HepG2 (cell line): ENCODE measurements around the gene NFS1. TPM values are rescaled to one million over a fixed set of nuclear protein-coding genes. Genes with fewer than 3 reads are reported as not detected.

Experiments used
- ATAC-seq: fragments of 200-7000 bp; cut with Tn5 transposase; 3 replicates; pipeline ENCODE4 v1.9.1; 2020; ENCODE audit warnings: mild to moderate bottlenecking, moderate library complexity
- BruUV-seq: library from RNA; stranded (reverse); fragments of 400-500 nt; replicated peaks from 2 replicates; lab custom pipeline; 2021; lab: Mats Ljungman, UMichigan
- CTCF ChIA-PET: fragments of 300-600 bp; formaldehyde crosslinking; extraction: SDS; loops from one replicate; lab custom pipeline; 2021; ENCODE audit warnings: low total read pairs, inconsistent platforms, low intra/inter-chr PET ratio; lab: Yijun Ruan, JAX
- POLR2A ChIA-PET: fragments of 350-600 bp; sonication (Branson Sonifier 250); formaldehyde crosslinking; loops from one replicate; lab custom pipeline; 2020; ENCODE audit warnings: antibody characterized with exemption, inconsistent platforms; lab: Yijun Ruan, JAX
- DNase-seq: peaks from one replicate; pipeline ENCODE4 v3.0.0-alpha.2; 2015; ENCODE audit warnings: low spot score
- FAIRE-seq: peaks from 3 replicates; lab custom pipeline; 2011; peaks lifted over from hg19 to GRCh38; lab: Jason Lieb, UNC
- H2AFZ ChIP-seq: one replicate; pipeline ENCODE4 v1.6.1; 2011; ENCODE audit warnings: low read length, inconsistent platforms
- H3K27ac ChIP-seq: fragments of 300-600 bp; 3 replicates; pipeline ENCODE4 v1.8.0; 2011; ENCODE audit warnings: mixed run types, mild to moderate bottlenecking, mixed read lengths, low read length, inconsistent platforms; ENCODE audit not compliant: insufficient read depth; ENCODE audit errors: extremely low read length
- H3K27me3 ChIP-seq, 2 experiments: fragments of 200-600 bp in 1 of 2; 2 replicates in 1 of 2; 3 replicates in 1 of 2; pipeline versions ENCODE4 v1.6.0 to v1.8.0; 2011; ENCODE audit warnings: low read length in 2 of 2, mild to moderate bottlenecking in 2 of 2, moderate library complexity in 2 of 2, inconsistent platforms in 1 of 2; ENCODE audit not compliant: insufficient read depth in 2 of 2, control insufficient read depth in 1 of 2
- H3K36me3 ChIP-seq, 2 experiments: fragments of 200-600 bp in 1 of 2; replicated peaks in 1 of 2; 2 replicates in 1 of 2; 3 replicates in 1 of 2; pipeline versions ENCODE4 v1.5.1 to v1.8.0; 2011; ENCODE audit warnings: low read length in 2 of 2, inconsistent platforms in 1 of 2; ENCODE audit not compliant: insufficient read depth in 2 of 2, control insufficient read depth in 1 of 2
- H3K4me1 ChIP-seq: 2 replicates; pipeline ENCODE4 v1.5.1; 2012; ENCODE audit warnings: low read length, inconsistent platforms; ENCODE audit not compliant: insufficient read depth
- H3K4me2 ChIP-seq: 2 replicates; pipeline ENCODE4 v1.6.0; 2011; ENCODE audit warnings: low read depth, low read length, inconsistent platforms
- H3K4me3 ChIP-seq, 3 experiments: fragments of 200-600 bp in 1 of 3; sonication (generic), shearing (Covaris generic) in 1 of 3; replicated peaks in 1 of 3; 2 replicates each; pipeline ENCODE4 v1.5.1; 2011 to 2016; ENCODE audit warnings: low read length in 3 of 3, inconsistent platforms in 2 of 3, low read depth in 2 of 3, mild to moderate bottlenecking in 2 of 3, control low read depth in 1 of 3, mixed read lengths in 1 of 3; ENCODE audit not compliant: insufficient read depth in 1 of 3
- H3K79me2 ChIP-seq: one replicate; pipeline ENCODE4 v1.6.1; 2011; ENCODE audit warnings: low read length, inconsistent platforms; ENCODE audit not compliant: insufficient read depth
- H3K9ac ChIP-seq: 2 replicates; pipeline ENCODE4 v1.6.0; 2011; ENCODE audit warnings: mild to moderate bottlenecking, low read depth, low read length, inconsistent platforms; ENCODE audit not compliant: insufficient read depth
- H3K9me3 ChIP-seq: 2 replicates; pipeline ENCODE4 v1.5.1; 2012; ENCODE audit warnings: mild to moderate bottlenecking, low read length
- H4K20me1 ChIP-seq: 2 replicates; pipeline ENCODE4 v1.6.0; 2011; ENCODE audit warnings: inconsistent platforms, mild to moderate bottlenecking, low read length, moderate library complexity; ENCODE audit not compliant: insufficient read depth
- AKNA ChIP-seq: sonication (generic); formaldehyde crosslinking; IDR thresholded peaks from 2 replicates; pipeline ENCODE4 v1.4.0; 2020; ENCODE audit warnings: missing genetic modification reagents, borderline replicate concordance
- CBX5 ChIP-seq: sonication (generic); formaldehyde crosslinking; IDR thresholded peaks from 2 replicates; pipeline ENCODE4 v1.4.0; 2020; ENCODE audit warnings: missing genetic modification reagents, borderline replicate concordance
- CC2D1A ChIP-seq: sonication (generic); formaldehyde crosslinking; IDR thresholded peaks from 2 replicates; pipeline ENCODE4 v1.8.1; 2023; ENCODE audit warnings: mild to moderate bottlenecking, missing genetic modification reagents
- HMG20A ChIP-seq: IDR thresholded peaks from 2 replicates; pipeline ENCODE4 v1.6.1; 2016; ENCODE audit warnings: borderline replicate concordance
- MBD4 ChIP-seq: IDR thresholded peaks from 2 replicates; pipeline ENCODE4 v1.6.1; 2012; ENCODE audit warnings: low read length, inconsistent platforms, borderline replicate concordance
- MYPOP ChIP-seq: sonication (generic); formaldehyde crosslinking; IDR thresholded peaks from 2 replicates; pipeline ENCODE4 v1.8.1; 2023; ENCODE audit warnings: mild to moderate bottlenecking, moderate library complexity, missing genetic modification reagents
- PBX3 ChIP-seq: sonication (generic); formaldehyde crosslinking; IDR thresholded peaks from 2 replicates; pipeline ENCODE4 v1.8.1; 2023; ENCODE audit warnings: missing genetic modification reagents, inconsistent platforms, borderline replicate concordance
- PHF5A ChIP-seq: IDR thresholded peaks from one replicate; pipeline ENCODE4 v1.6.1; 2018; ENCODE audit warnings: low read depth, missing genetic modification reagents; ENCODE audit not compliant: unreplicated experiment
- ZMAT5 ChIP-seq: sonication (generic); formaldehyde crosslinking; IDR thresholded peaks from 2 replicates; pipeline ENCODE4 v1.5.0; 2020; ENCODE audit warnings: mild to moderate bottlenecking, low read depth, missing genetic modification reagents, borderline replicate concordance
- ZNF788 ChIP-seq: sonication (generic); formaldehyde crosslinking; IDR thresholded peaks from 2 replicates; pipeline ENCODE4 v1.5.0; 2020; ENCODE audit warnings: mild to moderate bottlenecking, missing genetic modification reagents, borderline replicate concordance
- ZSCAN20 ChIP-seq: sonication (generic); formaldehyde crosslinking; IDR thresholded peaks from 2 replicates; pipeline ENCODE4 v1.4.0; 2020; ENCODE audit warnings: missing genetic modification reagents, mild to moderate bottlenecking, borderline replicate concordance
- WGBS: methylation state at CpG from one replicate; pipeline ENCODE4 v1.1.6; 2017; ENCODE audit warnings: low lambda C conversion rate; 5-methylcytosine and 5-hydroxymethylcytosine counted together
- in situ Hi-C: cut with HindIII; loops from 2 replicates; pipeline ENCODE4 v1.10.0; 2017; ENCODE audit warnings: low pct_unique_long_range_greater_than_20kb; ENCODE audit not compliant: extremely low pct_ligation_motif_present
- intact Hi-C: fragments of 100-400 bp; cut with micrococcal nuclease; formaldehyde crosslinking; loops from one replicate; pipeline ENCODE4 v1.10.0; 2022; ENCODE audit not compliant: unreplicated experiment
- polyA plus RNA-seq, 8 experiments: library from polyadenylated mRNA; depleted of rRNA in 3 of 8; stranded (reverse) in 7 of 8; unstranded in 1 of 8; fragments of >200 nt; fragmentation: Illumina TruSeq in 4 of 8; extraction: Trizol in 4 of 8; gene quantifications; 2 replicates each; pipeline versions ENCODE4 v1.2.1 to v1.2.3, GENCODE V29; 2011 to 2016; ENCODE audit warnings: low read depth in 4 of 8, missing spikeins in 1 of 8, mixed read lengths in 1 of 8; ENCODE audit not compliant: insufficient read depth in 1 of 8
- total RNA-seq, 5 experiments: library from RNA; depleted of rRNA; stranded (reverse); fragments of >200 nt; fragmentation: Illumina TruSeq; extraction: Trizol; gene quantifications; 2 replicates each; pipeline ENCODE4 v1.2.3, GENCODE V29; 2016; ENCODE audit warnings: low read depth in 1 of 5

The NFS1 gene
- total and polyA plus RNA-seq, 2 of the 13 experiments (the other 11 are each of a cell fraction or from before 2014, with no cell fraction given): 65.9 to 88.1 TPM

GRCh38 chr20:35739294-35740163, 40.4 kb upstream of the NFS1 start (continued):
- TF ChIP-seq ZMAT5 (CRISPR knock-in tag) (no peak), CC2D1A (CRISPR knock-in tag) (peak; percentile 81; the same call in 1 of the 2 replicates), CBX5 (CRISPR knock-in tag) (peak; percentile 87; the same call in 1 of the 2 replicates), PBX3 (CRISPR knock-in tag) (no peak), PHF5A (CRISPR knock-in tag) (peak; percentile 11)

GRCh38 chr20:35738410-35739179, 39.4 kb upstream of the NFS1 start:
- no TSS peak for BruUV-seq
- Histone ChIP-seq H3K4me1 (peaks cover 75% of the 10 kb centered on the region), H2AFZ (no peak overlapping the region), H3K36me3 (peaks cover 25 to 63% of the 10 kb centered on the region in 2 experiments), H3K4me2 (peak overlapping the region; percentile 98), H3K79me2 (peaks cover 94% of the 10 kb centered on the region), H3K9ac (peak overlapping the region; percentile 5; the same call in 1 of the 2 replicates), H3K27me3 (no peaks in the 10 kb centered on the region; a peak in 1 of 5 replicates), H4K20me1 (peaks cover 80% of the 10 kb centered on the region), H3K4me3 (peak overlapping the region in 2 of 3 experiments; percentile 91 to 92; a peak in 3 of 6 replicates), H3K9me3 (no peaks in the 10 kb centered on the region), H3K27ac (no peak overlapping the region)
- WGBS: 91% methylated on average over 4 of the region's 4 CpGs
- in situ Hi-C loops: no loop called here
- FAIRE-seq (no peak), ATAC-seq (no peak), DNase-seq (no peak)
- CTCF ChIA-PET: no interaction called here
- intact Hi-C loops: no loop called here
- POLR2A ChIA-PET: interaction anchor here (1.0 to 8.6 kb wide), 8 partner anchors 8 to 40 kb away, joined by 3 to 211 read pairs (median 4); partner anchors contain the start of genes NFS1 and ROMO1
- TF ChIP-seq MYPOP (CRISPR knock-in tag) (peak; percentile 31; the same call in 1 of the 2 replicates), ZNF788 (CRISPR knock-in tag) (no peak), ZSCAN20 (0 out of 2 replicates have a peak, but pooled peaks have one; percentile 5), MBD4 (0 out of 2 replicates have a peak, but pooled peaks have one; percentile 26), AKNA (CRISPR knock-in tag) (0 out of 2 replicates have a peak, but pooled peaks have one; percentile 22), HMG20A (CRISPR knock-in tag) (no peak)
